A549 (cell line): ENCODE data around the gene ITSN1. TPM values are rescaled to one million over a fixed set of nuclear protein-coding genes. Genes with fewer than 3 reads are reported as not detected.

ENCODE experiments used
- ATAC-seq, 2 experiments: fragments of 200-7000 bp in 1 of 2; fragments of >200 bp in 1 of 2; cut with Nextera tagmentation in 1 of 2; cut with Tn5 transposase in 1 of 2; 3 replicates each; pipeline versions ENCODE4 v1.8.0 to v1.9.1; 2018 to 2020; ENCODE audit warnings: mild to moderate bottlenecking in 1 of 2, moderate library complexity in 1 of 2
- CTCF ChIA-PET: fragments of 300-600 bp; sonication (Branson Sonifier 250); formaldehyde crosslinking; extraction: SDS; loops from one replicate; lab custom pipeline; 2021; ENCODE audit warnings: antibody characterized with exemption, inconsistent platforms; lab: Yijun Ruan, JAX
- POLR2A ChIA-PET: fragments of 350-600 bp; formaldehyde crosslinking; extraction: SDS; loops from one replicate; lab custom pipeline; 2021; ENCODE audit warnings: antibody characterized with exemption, inconsistent platforms; lab: Yijun Ruan, JAX
- DNase-seq, 2 experiments: peaks; one replicate each; pipeline versions ENCODE4 v3.0.0 to v3.0.0-alpha.2; 2011 to 2016; ENCODE audit warnings: low read depth in 1 of 2, low spot score in 1 of 2
- FAIRE-seq: peaks from 2 replicates; lab custom pipeline; 2011; peaks lifted over from hg19 to GRCh38; lab: Jason Lieb, UNC
- H3K27ac ChIP-seq, 2 experiments: fragments of >200 bp; sonication (Bioruptor Twin); formaldehyde crosslinking; 3 replicates each; pipeline ENCODE4 v1.5.1; 2016 to 2017
- H3K4me1 ChIP-seq: fragments of >200 bp; sonication (Bioruptor Twin); formaldehyde crosslinking; 3 replicates; pipeline ENCODE4 v1.6.1; 2016
- H3K4me2 ChIP-seq: fragments of >200 bp; sonication (Bioruptor Twin); formaldehyde crosslinking; 3 replicates; pipeline ENCODE4 v1.6.1; 2016
- H3K4me3 ChIP-seq: fragments of >200 bp; sonication (Bioruptor Twin); formaldehyde crosslinking; 3 replicates; pipeline ENCODE4 v1.5.1; 2016
- H3K9me3 ChIP-seq: fragments of >200 bp; sonication (Bioruptor Twin); formaldehyde crosslinking; 3 replicates; pipeline ENCODE4 v1.6.1; 2016
- CBX2 ChIP-seq: fragments of 200-600 bp; sonication (generic); IDR thresholded peaks from 2 replicates; pipeline ENCODE4 v1.6.1; 2016; ENCODE audit warnings: low read depth, mild to moderate bottlenecking, borderline replicate concordance
- CHD4 ChIP-seq: fragments of 200-600 bp; sonication (generic); IDR thresholded peaks from 2 replicates; pipeline ENCODE4 v1.6.1; 2016; ENCODE audit warnings: antibody characterized with exemption, mild to moderate bottlenecking, borderline replicate concordance
- EHF ChIP-seq: fragments of 250-450 bp; sonication (Bioruptor Pico); IDR thresholded peaks from 2 replicates; pipeline ENCODE4 v1.5.0; 2020; ENCODE audit warnings: mild to moderate bottlenecking
- FOSL2 ChIP-seq, 2 experiments: fragments of 450-650 bp in 1 of 2; fragments of >200 bp in 1 of 2; sonication (Bioruptor Twin) in 1 of 2; formaldehyde crosslinking; IDR thresholded peaks; 2 replicates each; pipeline versions ENCODE4 v1.5.0 to v1.6.1; 2016 to 2020; ENCODE audit warnings: mild to moderate bottlenecking in 1 of 2, moderate library complexity in 1 of 2
- HEYL ChIP-seq: fragments of 250-450 bp; sonication (Bioruptor Pico); IDR thresholded peaks from 2 replicates; pipeline ENCODE4 v1.8.0; 2021; ENCODE audit warnings: mild to moderate bottlenecking, moderate library complexity
- KDM1A ChIP-seq: fragments of 200-600 bp; sonication (generic); IDR thresholded peaks from 2 replicates; pipeline ENCODE4 v1.6.1; 2016; ENCODE audit warnings: low read depth, mild to moderate bottlenecking
- KDM5A ChIP-seq: fragments of 200-600 bp; sonication (generic); IDR thresholded peaks from 2 replicates; pipeline ENCODE4 v1.6.1; 2016; ENCODE audit warnings: antibody characterized with exemption, mild to moderate bottlenecking
- MAZ ChIP-seq: fragments of 150-350 bp; IDR thresholded peaks from 2 replicates; pipeline ENCODE4 v1.6.1; 2014; ENCODE audit warnings: antibody characterized with exemption, low read depth, low read length, borderline replicate concordance
- NR3C1 ChIP-seq: fragments of >200 bp; sonication (Bioruptor Twin); formaldehyde crosslinking; IDR thresholded peaks from 3 replicates; pipeline ENCODE4 v1.6.1; 2017
- PHF8 ChIP-seq: fragments of 200-600 bp; sonication (generic); IDR thresholded peaks from 2 replicates; pipeline ENCODE4 v1.6.1; 2016; ENCODE audit warnings: low read depth, mild to moderate bottlenecking, antibody characterized with exemption, moderate library complexity, borderline replicate concordance
- POLR2AphosphoS2 ChIP-seq: conservative IDR thresholded peaks from 2 replicates; pipeline ENCODE4 v1.6.1; 2012; ENCODE audit warnings: low read length, improper control_type of control experiment, inconsistent platforms
- ZFP36 ChIP-seq: fragments of 450-650 bp; IDR thresholded peaks from 2 replicates; pipeline ENCODE4 v1.6.1; 2014; ENCODE audit warnings: borderline replicate concordance; ENCODE audit not compliant: partially characterized antibody
- WGBS: methylation state at CpG from one replicate; pipeline ENCODE4 v1.1.6; 2017; ENCODE audit errors: missing lambda C conversion rate; 5-methylcytosine and 5-hydroxymethylcytosine counted together
- polyA plus RNA-seq, 4 experiments: library from polyadenylated mRNA; depleted of rRNA in 3 of 4; stranded (reverse); fragments of >200 nt; fragmentation: RNase III in 1 of 4; extraction: RNeasy Plus Mini Kit Qiagen cat#74134 plus additional on column Dnase treatment in 1 of 4; gene quantifications; 2 replicates in 3 of 4; 3 replicates in 1 of 4; pipeline ENCODE4 v1.2.3, GENCODE V29; 2011 to 2017
- TF ChIP-seq, protein P1 (sequence below): fragments of >200 bp; sonication (Bioruptor Twin); formaldehyde crosslinking; IDR thresholded peaks from 2 replicates; pipeline ENCODE4 v1.6.1; 2016
- TF ChIP-seq, protein P2 (sequence below): fragments of >200 bp; sonication (Bioruptor Twin); formaldehyde crosslinking; IDR thresholded peaks from 3 replicates; pipeline ENCODE4 v1.6.1; 2016
- TF ChIP-seq, protein P3 (sequence below): IDR thresholded peaks from 2 replicates; pipeline ENCODE4 v1.6.1; 2012; ENCODE audit warnings: low read depth, borderline replicate concordance
- TF ChIP-seq, protein P4 (sequence below): fragments of 200-600 bp; sonication (generic); IDR thresholded peaks from 2 replicates; pipeline ENCODE4 v1.6.1; 2016; ENCODE audit warnings: antibody characterized with exemption, mild to moderate bottlenecking, moderate library complexity
- TF ChIP-seq, protein P5 (sequence below): fragments of 250-450 bp; sonication (Bioruptor Pico); IDR thresholded peaks from 2 replicates; pipeline ENCODE4 v1.5.0; 2020; ENCODE audit warnings: low read depth, mild to moderate bottlenecking, moderate library complexity

The ITSN1 gene
- polyA plus RNA-seq, 2 of the 4 experiments (the other 2 are of a cell fraction): 15.2 to 23.7 TPM

DNA sequence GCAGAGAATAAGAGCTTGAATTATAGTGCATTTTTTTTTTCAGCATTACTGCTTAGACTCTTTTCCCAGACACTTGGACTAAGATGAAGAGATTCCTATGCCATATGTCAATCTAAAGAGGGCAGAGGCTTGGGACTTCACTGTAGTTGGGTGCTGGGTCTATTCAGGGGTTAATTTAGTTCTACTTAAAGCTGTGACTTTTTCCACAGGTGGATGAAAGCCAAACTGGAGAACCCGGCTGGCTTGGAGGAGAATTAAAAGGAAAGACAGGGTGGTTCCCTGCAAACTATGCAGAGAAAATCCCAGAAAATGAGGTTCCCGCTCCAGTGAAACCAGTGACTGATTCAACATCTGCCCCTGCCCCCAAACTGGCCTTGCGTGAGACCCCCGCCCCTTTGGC lies 168.5 kb downstream of the ITSN1 start:
- no peak overlapping the region for H3K4me2 ChIP-seq
- ATAC-seq (no peak), FAIRE-seq (no peak), DNase-seq (no peak)
- WGBS: 87% methylated on average over 4 of the region's 4 CpGs
- TF ChIP-seq FOSL2 (IDR thresholded peaks at IDR 0.05): no peak
- TF ChIP-seq FOSL2 (CRISPR knock-in tag; IDR thresholded peaks at IDR 0.05): no peak
- TF ChIP-seq KDM5A: no peak
- TF ChIP-seq, protein P1, sequence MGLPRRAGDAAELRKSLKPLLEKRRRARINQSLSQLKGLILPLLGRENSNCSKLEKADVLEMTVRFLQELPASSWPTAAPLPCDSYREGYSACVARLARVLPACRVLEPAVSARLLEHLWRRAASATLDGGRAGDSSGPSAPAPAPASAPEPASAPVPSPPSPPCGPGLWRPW: no peak
- TF ChIP-seq, protein P2, sequence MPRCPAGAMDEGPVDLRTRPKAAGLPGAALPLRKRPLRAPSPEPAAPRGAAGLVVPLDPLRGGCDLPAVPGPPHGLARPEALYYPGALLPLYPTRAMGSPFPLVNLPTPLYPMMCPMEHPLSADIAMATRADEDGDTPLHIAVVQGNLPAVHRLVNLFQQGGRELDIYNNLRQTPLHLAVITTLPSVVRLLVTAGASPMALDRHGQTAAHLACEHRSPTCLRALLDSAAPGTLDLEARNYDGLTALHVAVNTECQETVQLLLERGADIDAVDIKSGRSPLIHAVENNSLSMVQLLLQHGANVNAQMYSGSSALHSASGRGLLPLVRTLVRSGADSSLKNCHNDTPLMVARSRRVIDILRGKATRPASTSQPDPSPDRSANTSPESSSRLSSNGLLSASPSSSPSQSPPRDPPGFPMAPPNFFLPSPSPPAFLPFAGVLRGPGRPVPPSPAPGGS: no peak
- TF ChIP-seq PHF8: no peak
- no peak for TF ChIP-seq CHD4
- TF ChIP-seq, protein P3, sequence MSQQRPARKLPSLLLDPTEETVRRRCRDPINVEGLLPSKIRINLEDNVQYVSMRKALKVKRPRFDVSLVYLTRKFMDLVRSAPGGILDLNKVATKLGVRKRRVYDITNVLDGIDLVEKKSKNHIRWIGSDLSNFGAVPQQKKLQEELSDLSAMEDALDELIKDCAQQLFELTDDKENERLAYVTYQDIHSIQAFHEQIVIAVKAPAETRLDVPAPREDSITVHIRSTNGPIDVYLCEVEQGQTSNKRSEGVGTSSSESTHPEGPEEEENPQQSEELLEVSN: no peak
- no peak for TF ChIP-seq CBX2
- H3K4me1 ChIP-seq: no peaks in the 10 kb centered on the region
- POLR2A ChIA-PET: no interaction called here
- H3K9me3 ChIP-seq: no peaks in the 10 kb centered on the region
- no peak overlapping the region for H3K27ac ChIP-seq
- CTCF ChIA-PET: interaction anchor here (1.5 kb wide), 1 partner anchor 15 kb away, joined by 3 read pairs; no protein-coding TSS in a partner anchor
- no peak overlapping the region for H3K4me3 ChIP-seq

DNA sequence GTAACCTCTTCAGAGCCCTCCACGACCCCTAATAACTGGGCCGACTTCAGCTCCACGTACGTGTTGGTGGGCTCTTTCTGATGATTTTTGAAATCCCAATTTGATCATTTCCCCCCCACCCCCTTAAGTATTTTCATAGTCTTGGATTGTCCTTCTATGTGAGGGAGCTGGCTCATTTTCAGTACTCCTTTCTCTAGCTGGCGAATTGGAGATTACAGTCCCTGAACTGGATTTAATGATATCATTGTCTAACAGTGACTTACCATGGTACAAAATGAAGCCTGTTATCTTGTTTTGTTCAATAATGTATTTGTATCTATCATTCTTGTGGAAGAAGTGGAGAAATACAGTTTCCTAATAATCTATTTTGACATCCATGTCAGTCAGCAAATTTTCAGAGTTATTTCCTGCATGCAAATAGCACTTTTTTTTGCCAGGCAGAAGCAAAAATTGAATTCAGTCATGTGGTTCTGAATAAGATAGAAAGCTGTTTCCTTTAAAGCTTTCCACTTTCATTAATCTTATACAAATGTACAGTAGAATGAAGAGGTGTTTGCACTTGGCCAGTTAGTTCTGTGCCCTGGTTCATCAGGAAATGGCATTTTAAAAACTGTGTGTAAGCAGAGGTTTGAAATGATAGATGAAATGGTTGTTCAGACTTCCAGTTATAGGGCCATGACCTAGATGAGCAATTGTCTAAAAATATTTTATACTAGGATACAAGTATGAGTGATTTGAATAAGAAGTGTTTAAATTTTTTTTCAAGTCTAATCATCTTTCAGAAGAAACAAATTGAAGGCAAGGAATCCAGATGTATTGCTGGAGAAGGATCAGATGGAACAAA lies 169.1 kb downstream of the ITSN1 start:
- FAIRE-seq (no peak), DNase-seq (no peak), ATAC-seq (no peak)
- CTCF ChIA-PET: interaction anchor here (1.5 kb wide), 1 partner anchor 14 kb away, joined by 3 read pairs; no protein-coding TSS in a partner anchor
- POLR2A ChIA-PET: no interaction called here
- no peaks in the 10 kb centered on the region for H3K9me3 ChIP-seq
- H3K27ac ChIP-seq: no peak overlapping the region
- no peak overlapping the region for H3K4me3 ChIP-seq
- H3K4me1 ChIP-seq: no peaks in the 10 kb centered on the region
- 92% methylated on average over 5 of the region's 5 CpGs for WGBS
- H3K4me2 ChIP-seq: no peak overlapping the region
- TF ChIP-seq KDM1A: no peak
- TF ChIP-seq NR3C1: no peak
- no peak for TF ChIP-seq MAZ
- TF ChIP-seq POLR2AphosphoS2: no peak
- TF ChIP-seq, protein P1: no peak
- no peak for TF ChIP-seq EHF (CRISPR knock-in tag)
- no peak for TF ChIP-seq HEYL (CRISPR knock-in tag)
- TF ChIP-seq, protein P4, sequence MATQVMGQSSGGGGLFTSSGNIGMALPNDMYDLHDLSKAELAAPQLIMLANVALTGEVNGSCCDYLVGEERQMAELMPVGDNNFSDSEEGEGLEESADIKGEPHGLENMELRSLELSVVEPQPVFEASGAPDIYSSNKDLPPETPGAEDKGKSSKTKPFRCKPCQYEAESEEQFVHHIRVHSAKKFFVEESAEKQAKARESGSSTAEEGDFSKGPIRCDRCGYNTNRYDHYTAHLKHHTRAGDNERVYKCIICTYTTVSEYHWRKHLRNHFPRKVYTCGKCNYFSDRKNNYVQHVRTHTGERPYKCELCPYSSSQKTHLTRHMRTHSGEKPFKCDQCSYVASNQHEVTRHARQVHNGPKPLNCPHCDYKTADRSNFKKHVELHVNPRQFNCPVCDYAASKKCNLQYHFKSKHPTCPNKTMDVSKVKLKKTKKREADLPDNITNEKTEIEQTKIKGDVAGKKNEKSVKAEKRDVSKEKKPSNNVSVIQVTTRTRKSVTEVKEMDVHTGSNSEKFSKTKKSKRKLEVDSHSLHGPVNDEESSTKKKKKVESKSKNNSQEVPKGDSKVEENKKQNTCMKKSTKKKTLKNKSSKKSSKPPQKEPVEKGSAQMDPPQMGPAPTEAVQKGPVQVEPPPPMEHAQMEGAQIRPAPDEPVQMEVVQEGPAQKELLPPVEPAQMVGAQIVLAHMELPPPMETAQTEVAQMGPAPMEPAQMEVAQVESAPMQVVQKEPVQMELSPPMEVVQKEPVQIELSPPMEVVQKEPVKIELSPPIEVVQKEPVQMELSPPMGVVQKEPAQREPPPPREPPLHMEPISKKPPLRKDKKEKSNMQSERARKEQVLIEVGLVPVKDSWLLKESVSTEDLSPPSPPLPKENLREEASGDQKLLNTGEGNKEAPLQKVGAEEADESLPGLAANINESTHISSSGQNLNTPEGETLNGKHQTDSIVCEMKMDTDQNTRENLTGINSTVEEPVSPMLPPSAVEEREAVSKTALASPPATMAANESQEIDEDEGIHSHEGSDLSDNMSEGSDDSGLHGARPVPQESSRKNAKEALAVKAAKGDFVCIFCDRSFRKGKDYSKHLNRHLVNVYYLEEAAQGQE: no peak
- TF ChIP-seq, protein P5, sequence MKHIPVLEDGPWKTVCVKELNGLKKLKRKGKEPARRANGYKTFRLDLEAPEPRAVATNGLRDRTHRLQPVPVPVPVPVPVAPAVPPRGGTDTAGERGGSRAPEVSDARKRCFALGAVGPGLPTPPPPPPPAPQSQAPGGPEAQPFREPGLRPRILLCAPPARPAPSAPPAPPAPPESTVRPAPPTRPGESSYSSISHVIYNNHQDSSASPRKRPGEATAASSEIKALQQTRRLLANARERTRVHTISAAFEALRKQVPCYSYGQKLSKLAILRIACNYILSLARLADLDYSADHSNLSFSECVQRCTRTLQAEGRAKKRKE (CRISPR knock-in tag): no peak
- TF ChIP-seq, protein P3: no peak
- no peak for TF ChIP-seq ZFP36
